ENCODE data around the gene RNF223. TPM values are rescaled to one million over a fixed set of nuclear protein-coding genes. Genes with fewer than 3 reads are reported as not detected.

The RNF223 gene
- total RNA-seq, 1 donor from 2014 or later: 1.2 TPM

DNA sequence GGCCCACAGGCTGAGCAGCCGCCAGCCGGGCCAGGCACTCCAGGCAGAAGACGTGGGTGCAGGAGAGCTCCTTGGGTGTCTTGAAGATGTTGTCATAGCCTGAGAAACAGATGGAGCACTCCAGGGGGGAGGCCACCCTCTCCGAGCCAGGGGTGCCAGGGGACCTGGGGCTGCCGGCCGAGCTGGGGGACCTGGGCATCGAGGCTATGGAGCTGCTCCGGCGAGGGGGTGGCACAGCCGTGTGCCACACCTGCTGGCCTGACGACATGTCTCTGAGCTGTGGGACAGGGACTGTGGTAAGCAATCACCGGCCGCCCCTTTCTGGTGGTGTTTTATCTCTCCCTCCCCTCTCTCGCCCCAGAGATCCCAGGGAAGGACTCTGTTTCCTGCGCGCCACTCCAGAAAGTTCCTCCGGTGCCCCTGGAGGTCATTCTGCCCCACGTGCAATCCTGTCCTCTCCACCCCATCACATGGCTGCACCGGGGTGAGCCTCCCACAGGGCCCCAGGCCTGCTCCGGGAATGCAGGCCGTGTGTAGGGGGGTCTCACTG is 1.7 kb downstream of the RNF223 start:
- TF ChIP-seq, protein P1, sequence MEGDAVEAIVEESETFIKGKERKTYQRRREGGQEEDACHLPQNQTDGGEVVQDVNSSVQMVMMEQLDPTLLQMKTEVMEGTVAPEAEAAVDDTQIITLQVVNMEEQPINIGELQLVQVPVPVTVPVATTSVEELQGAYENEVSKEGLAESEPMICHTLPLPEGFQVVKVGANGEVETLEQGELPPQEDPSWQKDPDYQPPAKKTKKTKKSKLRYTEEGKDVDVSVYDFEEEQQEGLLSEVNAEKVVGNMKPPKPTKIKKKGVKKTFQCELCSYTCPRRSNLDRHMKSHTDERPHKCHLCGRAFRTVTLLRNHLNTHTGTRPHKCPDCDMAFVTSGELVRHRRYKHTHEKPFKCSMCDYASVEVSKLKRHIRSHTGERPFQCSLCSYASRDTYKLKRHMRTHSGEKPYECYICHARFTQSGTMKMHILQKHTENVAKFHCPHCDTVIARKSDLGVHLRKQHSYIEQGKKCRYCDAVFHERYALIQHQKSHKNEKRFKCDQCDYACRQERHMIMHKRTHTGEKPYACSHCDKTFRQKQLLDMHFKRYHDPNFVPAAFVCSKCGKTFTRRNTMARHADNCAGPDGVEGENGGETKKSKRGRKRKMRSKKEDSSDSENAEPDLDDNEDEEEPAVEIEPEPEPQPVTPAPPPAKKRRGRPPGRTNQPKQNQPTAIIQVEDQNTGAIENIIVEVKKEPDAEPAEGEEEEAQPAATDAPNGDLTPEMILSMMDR (conservative IDR thresholded peaks at IDR 0.05): no peak
- Mint-ChIP-seq H3K4me3 (no peak overlapping the region), H3K9me3 (no peaks in the 10 kb centered on the region), H3K27me3 (peaks cover 10% of the 10 kb centered on the region), H3K36me3 (no peaks in the 10 kb centered on the region), H3K27ac (no peak overlapping the region), H3K4me1 (ENCODE audit: unreplicated experiment) (peaks cover 8% of the 10 kb centered on the region)
- no peak for DNase-seq (ENCODE audit: extremely low spot score, unreplicated experiment)

DNA sequence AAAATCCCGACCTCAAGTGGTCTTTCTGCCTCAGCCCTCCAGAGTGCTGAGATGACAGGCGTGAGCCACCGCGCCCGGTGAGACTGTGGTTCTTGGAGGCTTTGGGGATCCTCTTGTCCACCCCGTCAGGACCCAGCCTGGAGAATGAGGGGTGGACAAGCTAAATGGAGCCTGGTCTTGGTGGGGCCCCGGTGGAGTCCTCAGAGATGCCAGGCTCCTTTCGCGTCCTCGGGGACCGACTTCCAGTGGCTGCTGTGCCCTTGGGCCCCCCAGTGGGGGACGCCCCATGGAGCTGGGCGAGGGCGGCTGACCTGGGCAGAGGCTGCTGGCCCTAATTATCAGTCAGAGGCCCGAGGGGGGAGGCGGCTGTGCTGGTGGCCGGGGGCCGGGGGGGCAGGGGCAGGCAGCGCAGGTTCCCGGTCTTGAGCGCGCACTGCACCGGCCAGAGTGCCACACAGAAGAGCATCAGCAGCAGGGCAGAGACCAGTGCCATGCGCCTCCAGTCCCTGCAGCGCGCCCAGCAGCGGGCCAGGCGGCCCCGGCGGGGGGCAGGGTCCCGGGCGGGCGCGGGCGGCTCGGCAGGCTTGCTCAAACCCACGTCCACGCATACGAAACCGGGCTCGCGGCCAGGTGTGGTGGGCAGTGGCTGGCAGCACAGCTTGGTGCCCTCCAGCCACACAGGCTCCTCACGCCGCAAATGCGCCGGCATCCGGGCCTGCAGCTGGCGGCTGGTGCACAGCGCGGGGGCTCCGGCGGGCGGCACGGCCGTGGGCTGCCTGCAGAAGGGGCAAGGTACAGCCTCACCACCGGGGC is 2.4 kb downstream of the RNF223 start:
- no peak overlapping the region for H3K4me3 Mint-ChIP-seq
- no peaks in the 10 kb centered on the region for H3K36me3 Mint-ChIP-seq
- TF ChIP-seq, protein P1 (conservative IDR thresholded peaks at IDR 0.05): no peak
- no peak for DNase-seq (ENCODE audit: extremely low spot score, unreplicated experiment)
- peaks cover 8% of the 10 kb centered on the region for H3K4me1 Mint-ChIP-seq (ENCODE audit: unreplicated experiment)
- H3K9me3 Mint-ChIP-seq: no peaks in the 10 kb centered on the region
- peaks cover 10% of the 10 kb centered on the region for H3K27me3 Mint-ChIP-seq
- peak overlapping the region; percentile 31 for H3K27ac Mint-ChIP-seq

DNA sequence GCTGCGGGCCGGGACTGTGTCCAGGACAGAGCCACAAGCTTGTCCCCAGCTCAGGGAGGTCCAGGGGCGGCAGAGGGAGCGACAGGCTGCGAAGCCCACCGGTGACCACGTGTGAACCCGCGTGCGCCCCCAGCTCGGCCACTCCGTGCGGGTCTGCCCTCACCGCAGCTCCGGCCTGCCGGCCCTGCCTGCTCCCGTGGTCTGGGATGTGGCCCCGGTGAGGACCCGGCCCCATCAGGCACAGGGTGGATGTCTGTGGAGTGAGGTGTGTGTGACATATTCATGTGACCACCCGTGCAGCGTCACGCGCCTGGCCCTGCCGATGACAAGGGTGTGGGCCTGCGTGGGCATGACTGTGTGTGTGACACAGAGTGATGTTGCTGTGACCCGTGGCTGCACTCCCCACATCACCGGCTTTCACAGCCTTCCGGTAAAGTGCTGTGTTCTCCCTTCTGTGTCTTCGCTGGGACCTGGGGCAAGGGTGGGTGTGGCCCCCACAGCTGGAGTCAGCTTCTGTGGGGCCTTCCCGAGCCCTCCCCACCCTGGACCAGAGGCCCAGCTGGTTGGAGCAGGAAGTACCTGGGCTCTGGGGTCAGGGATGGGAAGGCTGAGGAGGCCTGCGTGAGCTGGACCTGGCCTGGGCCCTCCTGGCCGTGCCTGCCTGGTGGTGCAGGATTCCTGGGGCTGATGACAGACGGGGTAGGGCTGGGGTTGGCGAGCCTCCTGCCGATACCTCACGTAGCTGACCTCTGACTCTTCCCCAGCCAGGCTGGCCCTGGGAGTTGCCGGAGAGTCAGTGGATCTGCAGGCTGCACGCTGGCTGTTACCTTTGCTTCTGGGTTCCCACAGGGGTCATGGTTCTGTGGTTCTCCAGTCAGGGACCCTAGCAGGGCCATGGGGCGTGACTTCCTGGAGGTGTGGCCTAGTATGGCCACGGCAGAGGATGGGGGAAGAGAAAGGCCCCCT is 4.1 kb downstream of the RNF223 start:
- TF ChIP-seq, protein P1 (conservative IDR thresholded peaks at IDR 0.05): no peak
- Mint-ChIP-seq H3K4me3 (peak overlapping the region; percentile 67), H3K4me1 (ENCODE audit: unreplicated experiment) (peaks cover 8% of the 10 kb centered on the region), H3K27me3 (peaks cover 15% of the 10 kb centered on the region), H3K27ac (peak overlapping the region; percentile 86), H3K9me3 (no peaks in the 10 kb centered on the region), H3K36me3 (no peaks in the 10 kb centered on the region)
- no peak for DNase-seq (ENCODE audit: extremely low spot score, unreplicated experiment)

DNA sequence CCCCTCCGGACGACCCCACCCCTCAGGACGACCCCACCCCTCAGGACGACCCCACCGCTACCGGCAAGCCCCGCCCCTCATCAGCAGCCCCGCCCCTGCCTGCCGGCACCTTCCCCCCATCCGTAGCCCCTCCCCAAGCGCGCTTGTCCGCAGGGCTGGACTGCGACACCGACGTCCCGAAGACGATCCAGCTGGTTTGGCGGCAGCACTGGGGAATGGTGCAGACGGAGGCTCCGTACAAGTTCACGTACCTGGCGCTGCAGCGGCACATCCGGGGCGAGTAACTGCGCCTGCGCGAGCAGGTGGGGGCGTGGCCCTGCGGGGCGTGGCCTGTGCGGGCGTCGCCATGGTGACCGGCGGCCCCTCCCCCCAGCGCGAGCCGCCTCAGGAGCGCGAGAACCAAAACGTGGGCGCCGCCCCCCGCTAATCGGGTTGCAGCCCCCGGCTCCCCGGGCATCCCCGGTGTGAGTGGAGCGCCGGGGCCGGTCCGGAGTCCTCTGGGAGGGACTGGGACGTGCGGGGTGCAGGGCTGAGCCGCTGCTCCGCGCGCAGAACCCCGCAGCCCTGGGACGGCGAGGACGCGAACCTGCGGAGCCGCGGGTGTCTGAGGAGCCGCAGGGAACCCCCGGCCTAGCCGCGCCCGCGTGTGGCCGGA is 4.9 kb downstream of the RNF223 start:
- Mint-ChIP-seq H3K36me3 (no peaks in the 10 kb centered on the region), H3K27ac (no peak overlapping the region), H3K27me3 (peaks cover 10% of the 10 kb centered on the region), H3K4me3 (peak overlapping the region; percentile 83), H3K4me1 (ENCODE audit: unreplicated experiment) (peaks cover 4% of the 10 kb centered on the region), H3K9me3 (no peaks in the 10 kb centered on the region)
- peak; percentile 94 for DNase-seq (ENCODE audit: extremely low spot score, unreplicated experiment)
- TF ChIP-seq, protein P1 (conservative IDR thresholded peaks at IDR 0.05): no peak

DNA sequence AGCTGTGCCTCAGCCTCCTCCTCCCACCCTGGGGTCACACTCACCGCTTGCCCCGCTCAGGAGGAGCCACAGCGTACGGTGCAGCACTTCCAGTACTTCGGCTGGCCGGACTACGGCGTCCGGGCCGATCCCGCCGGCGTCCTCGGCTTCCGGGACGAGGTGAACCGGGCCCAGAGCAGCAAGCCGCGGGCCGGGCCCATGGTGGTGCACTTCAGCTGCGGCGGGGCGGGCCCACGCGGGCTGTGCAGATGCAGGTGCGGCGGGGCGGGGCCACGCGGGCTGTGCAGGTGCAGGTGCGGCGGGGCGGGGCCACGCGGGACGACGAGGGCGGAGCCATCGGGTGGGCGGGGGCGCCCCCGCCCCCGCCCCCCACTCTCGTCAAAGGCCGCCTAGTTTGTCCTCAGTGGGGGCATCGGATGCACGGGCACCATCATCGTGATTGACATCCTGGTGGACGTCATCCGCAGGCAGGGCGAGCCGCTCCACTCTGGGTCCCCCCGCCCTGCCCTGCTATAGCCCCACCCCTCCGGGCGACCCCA is 5.5 kb downstream of the RNF223 start:
- peaks cover 10% of the 10 kb centered on the region for H3K27me3 Mint-ChIP-seq
- peak overlapping the region; percentile 83 for H3K4me3 Mint-ChIP-seq
- H3K27ac Mint-ChIP-seq: no peak overlapping the region
- TF ChIP-seq, protein P1 (conservative IDR thresholded peaks at IDR 0.05): no peak
- H3K36me3 Mint-ChIP-seq: no peaks in the 10 kb centered on the region
- H3K9me3 Mint-ChIP-seq: no peaks in the 10 kb centered on the region
- peaks cover 4% of the 10 kb centered on the region for H3K4me1 Mint-ChIP-seq (ENCODE audit: unreplicated experiment)
- no peak for DNase-seq (ENCODE audit: extremely low spot score, unreplicated experiment)

All from type B pancreatic cell (in vitro differentiated cells).